Liver (tissue), 9 donors: ENCODE data around the gene ENGASE. TPM values are rescaled to one million over a fixed set of nuclear protein-coding genes. Genes with fewer than 3 reads are reported as not detected.

ENCODE experiments used
- DNase-seq: peaks from one replicate; pipeline ENCODE4 v3.0.0-alpha.2; 2017; ENCODE audit warnings: low spot score
- H3K27ac ChIP-seq, 2 donors: one replicate each; pipeline ENCODE4 v1.7.0; 2013; ENCODE audit warnings: inconsistent platforms in 2 of 2, low read length in 2 of 2, control low read depth in 1 of 2, low read depth in 1 of 2, mild to moderate bottlenecking in 1 of 2
- H3K27me3 ChIP-seq, 4 donors: one replicate each; pipeline versions ENCODE4 v1.6.1 to v1.7.0; 2013; ENCODE audit warnings: low read length in 3 of 4, inconsistent platforms in 1 of 4, mild to moderate bottlenecking in 1 of 4, moderate library complexity in 1 of 4; ENCODE audit not compliant: control insufficient read depth in 4 of 4, insufficient read depth in 4 of 4
- H3K36me3 ChIP-seq, 4 donors: one replicate each; pipeline versions ENCODE4 v1.6.1 to v1.7.0; 2013; ENCODE audit warnings: low read length in 3 of 4, mild to moderate bottlenecking in 3 of 4, low read depth in 1 of 4, moderate library complexity in 1 of 4; ENCODE audit not compliant: control insufficient read depth in 4 of 4, insufficient read depth in 3 of 4
- H3K4me1 ChIP-seq, 4 donors: one replicate each; pipeline versions ENCODE4 v1.6.1 to v1.7.0; 2013; ENCODE audit warnings: low read length in 3 of 4, mild to moderate bottlenecking in 3 of 4, moderate library complexity in 1 of 4; ENCODE audit not compliant: control insufficient read depth in 4 of 4, insufficient read depth in 4 of 4
- H3K4me3 ChIP-seq, 3 donors: one replicate each; pipeline versions ENCODE4 v1.6.1 to v1.7.0; 2013; ENCODE audit warnings: low read length in 3 of 3, control low read depth in 1 of 3, low read depth in 1 of 3, mild to moderate bottlenecking in 1 of 3
- H3K9ac ChIP-seq, 2 donors: one replicate each; pipeline ENCODE4 v1.7.0; 2013; ENCODE audit warnings: low read length in 2 of 2, mild to moderate bottlenecking in 2 of 2, moderate library complexity in 2 of 2, control low read depth in 1 of 2, low read depth in 1 of 2
- H3K9me3 ChIP-seq, 4 donors: one replicate each; pipeline versions ENCODE4 v1.6.1 to v1.7.0; 2013; ENCODE audit warnings: low read length in 3 of 4; ENCODE audit not compliant: control insufficient read depth in 4 of 4
- EGR1 ChIP-seq, 2 donors: IDR thresholded peaks; 2 replicates each; pipeline ENCODE4 v1.6.1; 2016 to 2018; ENCODE audit warnings: antibody characterized with exemption in 2 of 2, low read depth in 2 of 2
- FOXA1 ChIP-seq: IDR thresholded peaks from 2 replicates; pipeline ENCODE4 v1.6.1; 2016; ENCODE audit warnings: antibody characterized with exemption
- FOXA2 ChIP-seq: IDR thresholded peaks from 2 replicates; pipeline ENCODE4 v1.6.1; 2016; ENCODE audit warnings: antibody characterized with exemption
- GABPA ChIP-seq, 2 donors: IDR thresholded peaks in 1 of 2; conservative IDR thresholded peaks in 1 of 2; 2 replicates each; pipeline ENCODE4 v1.6.1; 2016; ENCODE audit warnings: antibody characterized with exemption in 2 of 2, mild to moderate bottlenecking in 1 of 2, moderate library complexity in 1 of 2
- HNF4A ChIP-seq, 2 donors: conservative IDR thresholded peaks; 2 replicates each; pipeline ENCODE4 v1.6.1; 2016; ENCODE audit warnings: antibody characterized with exemption in 2 of 2, mild to moderate bottlenecking in 2 of 2
- HNF4G ChIP-seq: IDR thresholded peaks from 2 replicates; pipeline ENCODE4 v1.6.1; 2016; ENCODE audit warnings: antibody characterized with exemption
- JUND ChIP-seq, 2 donors: IDR thresholded peaks; 2 replicates each; pipeline ENCODE4 v1.6.1; 2016; ENCODE audit warnings: antibody characterized with exemption in 2 of 2
- MAX ChIP-seq: IDR thresholded peaks from 2 replicates; pipeline ENCODE4 v1.6.1; 2016; ENCODE audit warnings: antibody characterized with exemption
- NR2F2 ChIP-seq: IDR thresholded peaks from 2 replicates; pipeline ENCODE4 v1.6.1; 2016; ENCODE audit warnings: antibody characterized with exemption
- RAD21 ChIP-seq, 2 donors: IDR thresholded peaks; 2 replicates each; pipeline ENCODE4 v1.6.1; 2016; ENCODE audit warnings: antibody characterized with exemption in 2 of 2, mild to moderate bottlenecking in 2 of 2
- RXRA ChIP-seq, 2 donors: IDR thresholded peaks; 2 replicates each; pipeline ENCODE4 v1.6.1; 2017 to 2018; ENCODE audit warnings: antibody characterized with exemption in 2 of 2, mild to moderate bottlenecking in 1 of 2
- SP1 ChIP-seq: IDR thresholded peaks from 2 replicates; pipeline ENCODE4 v1.6.1; 2018; ENCODE audit warnings: antibody characterized with exemption, mild to moderate bottlenecking
- TAF1 ChIP-seq: conservative IDR thresholded peaks from 2 replicates; pipeline ENCODE4 v1.6.1; 2016; ENCODE audit warnings: antibody characterized with exemption, mild to moderate bottlenecking
- YY1 ChIP-seq: IDR thresholded peaks from 2 replicates; pipeline ENCODE4 v1.6.1; 2016; ENCODE audit warnings: antibody characterized with exemption, mild to moderate bottlenecking
- WGBS: extraction: QIAGEN DNeasy Blood & Tissue Kit; methylation state at CpG from one replicate; pipeline ENCODE4 v1.1.7; 2013; 5-methylcytosine and 5-hydroxymethylcytosine counted together
- polyA plus RNA-seq, 2 donors: library from polyadenylated mRNA; stranded (reverse) in 1 of 2; unstranded in 1 of 2; fragments of 200-250 nt in 1 of 2; fragments of >200 nt in 1 of 2; fragmentation: Nextera tagmentation in 1 of 2; extraction: Ambion mirVana in 1 of 2; gene quantifications; one replicate each; pipeline versions ENCODE4 v1.2.1 to v1.2.3, GENCODE V29; 2013 to 2015
- total RNA-seq, 2 donors: library from RNA; depleted of rRNA; stranded (reverse); fragments of >200 nt; gene quantifications; one replicate each; pipeline ENCODE4 v1.2.3, GENCODE V29; 2014
- TF ChIP-seq, protein P1 (sequence below): fragments of 150-350 bp; IDR thresholded peaks from 2 replicates; pipeline ENCODE4 v1.5.1; 2017; ENCODE audit warnings: improper control_type of control experiment, low read depth, low read length; ENCODE audit not compliant: missing input control
- TF ChIP-seq, protein P2 (sequence below): IDR thresholded peaks from 2 replicates; pipeline ENCODE4 v1.6.1; 2016; ENCODE audit warnings: antibody characterized with exemption
- TF ChIP-seq, protein P3 (sequence below): IDR thresholded peaks from 2 replicates; pipeline ENCODE4 v1.6.1; 2016; ENCODE audit warnings: antibody characterized with exemption
- TF ChIP-seq, protein P4 (sequence below): IDR thresholded peaks from 2 replicates; pipeline ENCODE4 v1.6.1; 2016; ENCODE audit warnings: antibody characterized with exemption, mild to moderate bottlenecking
- donor health status: healthy.
- donor health status: healthy.
- donor health status: healthy.
- donor health status: healthy.
- donor health status: healthy.

ENGASE gene
- total and polyA plus RNA-seq, 4 donors, result 5.2 to 33.6 (median 7.8) TPM

DNA sequence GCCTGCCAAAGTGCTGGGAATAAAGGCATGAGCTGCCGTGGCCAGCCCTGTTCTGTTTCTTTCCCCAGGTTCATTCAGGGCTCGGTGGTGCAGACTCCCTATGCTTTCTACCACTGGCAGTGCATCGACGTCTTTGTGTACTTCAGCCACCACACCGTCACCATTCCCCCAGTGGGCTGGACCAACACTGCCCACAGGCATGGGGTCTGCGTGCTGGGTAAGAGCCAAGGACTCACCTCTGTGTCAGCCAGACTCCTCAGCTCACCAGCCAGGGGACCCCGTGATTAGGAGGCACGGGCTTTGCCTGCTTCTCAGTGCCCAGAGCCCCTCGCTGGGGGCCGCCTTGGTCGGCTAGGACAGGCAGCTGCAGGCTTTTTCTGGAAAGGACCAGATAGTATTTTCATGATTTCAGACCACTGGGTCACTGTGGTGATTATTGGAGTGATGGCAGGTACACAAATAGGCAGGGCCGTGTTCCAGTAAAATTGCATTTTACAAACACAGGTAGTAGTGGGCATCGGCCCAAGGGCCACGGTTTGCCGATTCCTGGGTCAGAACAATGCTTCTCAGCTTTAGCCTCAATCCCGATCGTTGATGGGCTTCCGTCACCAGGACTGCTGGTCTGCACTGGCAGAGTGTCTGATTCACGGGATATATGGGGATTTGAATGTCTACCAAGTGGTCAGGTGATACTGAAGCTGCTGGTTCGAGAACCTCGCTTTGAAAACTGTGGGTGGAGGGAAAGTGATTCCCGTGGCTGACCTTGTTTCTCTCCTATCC lies 5.0 kb downstream of the ENGASE start (continued):
- TF ChIP-seq, protein P1, sequence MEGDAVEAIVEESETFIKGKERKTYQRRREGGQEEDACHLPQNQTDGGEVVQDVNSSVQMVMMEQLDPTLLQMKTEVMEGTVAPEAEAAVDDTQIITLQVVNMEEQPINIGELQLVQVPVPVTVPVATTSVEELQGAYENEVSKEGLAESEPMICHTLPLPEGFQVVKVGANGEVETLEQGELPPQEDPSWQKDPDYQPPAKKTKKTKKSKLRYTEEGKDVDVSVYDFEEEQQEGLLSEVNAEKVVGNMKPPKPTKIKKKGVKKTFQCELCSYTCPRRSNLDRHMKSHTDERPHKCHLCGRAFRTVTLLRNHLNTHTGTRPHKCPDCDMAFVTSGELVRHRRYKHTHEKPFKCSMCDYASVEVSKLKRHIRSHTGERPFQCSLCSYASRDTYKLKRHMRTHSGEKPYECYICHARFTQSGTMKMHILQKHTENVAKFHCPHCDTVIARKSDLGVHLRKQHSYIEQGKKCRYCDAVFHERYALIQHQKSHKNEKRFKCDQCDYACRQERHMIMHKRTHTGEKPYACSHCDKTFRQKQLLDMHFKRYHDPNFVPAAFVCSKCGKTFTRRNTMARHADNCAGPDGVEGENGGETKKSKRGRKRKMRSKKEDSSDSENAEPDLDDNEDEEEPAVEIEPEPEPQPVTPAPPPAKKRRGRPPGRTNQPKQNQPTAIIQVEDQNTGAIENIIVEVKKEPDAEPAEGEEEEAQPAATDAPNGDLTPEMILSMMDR, result no peak

- H3K27ac ChIP-seq, result no peak overlapping the region
- no peak overlapping the region for H3K9ac ChIP-seq
- WGBS, result 93% methylated on average over 18 of the region's 18 CpGs
- H3K4me1 ChIP-seq, result peaks cover 5 to 8% (median 6%) of the 10 kb centered on the region in 4 donors
- no peak for TF ChIP-seq EGR1 (IDR thresholded peaks at IDR 0.05; ENCODE audit: low read depth in 2 of 2)
- TF ChIP-seq, protein P2, sequence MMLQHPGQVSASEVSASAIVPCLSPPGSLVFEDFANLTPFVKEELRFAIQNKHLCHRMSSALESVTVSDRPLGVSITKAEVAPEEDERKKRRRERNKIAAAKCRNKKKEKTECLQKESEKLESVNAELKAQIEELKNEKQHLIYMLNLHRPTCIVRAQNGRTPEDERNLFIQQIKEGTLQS, result no peak
- TF ChIP-seq JUND (IDR thresholded peaks at IDR 0.05), result no peak
- no peak for TF ChIP-seq GABPA (IDR thresholded peaks at IDR 0.05 in 1 of 2, conservative IDR thresholded peaks at IDR 0.05 in 1 of 2)
- TF ChIP-seq TAF1, result no peak
- no peak for TF ChIP-seq RAD21 (IDR thresholded peaks at IDR 0.05)
- TF ChIP-seq HNF4G, result no peak
- no peak for TF ChIP-seq HNF4A (conservative IDR thresholded peaks at IDR 0.05)
- TF ChIP-seq RXRA (IDR thresholded peaks at IDR 0.05), result no peak
- TF ChIP-seq, protein P3, sequence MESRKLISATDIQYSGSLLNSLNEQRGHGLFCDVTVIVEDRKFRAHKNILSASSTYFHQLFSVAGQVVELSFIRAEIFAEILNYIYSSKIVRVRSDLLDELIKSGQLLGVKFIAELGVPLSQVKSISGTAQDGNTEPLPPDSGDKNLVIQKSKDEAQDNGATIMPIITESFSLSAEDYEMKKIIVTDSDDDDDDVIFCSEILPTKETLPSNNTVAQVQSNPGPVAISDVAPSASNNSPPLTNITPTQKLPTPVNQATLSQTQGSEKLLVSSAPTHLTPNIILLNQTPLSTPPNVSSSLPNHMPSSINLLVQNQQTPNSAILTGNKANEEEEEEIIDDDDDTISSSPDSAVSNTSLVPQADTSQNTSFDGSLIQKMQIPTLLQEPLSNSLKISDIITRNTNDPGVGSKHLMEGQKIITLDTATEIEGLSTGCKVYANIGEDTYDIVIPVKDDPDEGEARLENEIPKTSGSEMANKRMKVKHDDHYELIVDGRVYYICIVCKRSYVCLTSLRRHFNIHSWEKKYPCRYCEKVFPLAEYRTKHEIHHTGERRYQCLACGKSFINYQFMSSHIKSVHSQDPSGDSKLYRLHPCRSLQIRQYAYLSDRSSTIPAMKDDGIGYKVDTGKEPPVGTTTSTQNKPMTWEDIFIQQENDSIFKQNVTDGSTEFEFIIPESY, result no peak
- no peak for TF ChIP-seq MAX
- TF ChIP-seq NR2F2, result no peak
- TF ChIP-seq FOXA1, result no peak
- no peak for TF ChIP-seq FOXA2
- TF ChIP-seq, protein P1, result no peak
- TF ChIP-seq YY1, result no peak
- TF ChIP-seq SP1, result no peak
- TF ChIP-seq, protein P4, sequence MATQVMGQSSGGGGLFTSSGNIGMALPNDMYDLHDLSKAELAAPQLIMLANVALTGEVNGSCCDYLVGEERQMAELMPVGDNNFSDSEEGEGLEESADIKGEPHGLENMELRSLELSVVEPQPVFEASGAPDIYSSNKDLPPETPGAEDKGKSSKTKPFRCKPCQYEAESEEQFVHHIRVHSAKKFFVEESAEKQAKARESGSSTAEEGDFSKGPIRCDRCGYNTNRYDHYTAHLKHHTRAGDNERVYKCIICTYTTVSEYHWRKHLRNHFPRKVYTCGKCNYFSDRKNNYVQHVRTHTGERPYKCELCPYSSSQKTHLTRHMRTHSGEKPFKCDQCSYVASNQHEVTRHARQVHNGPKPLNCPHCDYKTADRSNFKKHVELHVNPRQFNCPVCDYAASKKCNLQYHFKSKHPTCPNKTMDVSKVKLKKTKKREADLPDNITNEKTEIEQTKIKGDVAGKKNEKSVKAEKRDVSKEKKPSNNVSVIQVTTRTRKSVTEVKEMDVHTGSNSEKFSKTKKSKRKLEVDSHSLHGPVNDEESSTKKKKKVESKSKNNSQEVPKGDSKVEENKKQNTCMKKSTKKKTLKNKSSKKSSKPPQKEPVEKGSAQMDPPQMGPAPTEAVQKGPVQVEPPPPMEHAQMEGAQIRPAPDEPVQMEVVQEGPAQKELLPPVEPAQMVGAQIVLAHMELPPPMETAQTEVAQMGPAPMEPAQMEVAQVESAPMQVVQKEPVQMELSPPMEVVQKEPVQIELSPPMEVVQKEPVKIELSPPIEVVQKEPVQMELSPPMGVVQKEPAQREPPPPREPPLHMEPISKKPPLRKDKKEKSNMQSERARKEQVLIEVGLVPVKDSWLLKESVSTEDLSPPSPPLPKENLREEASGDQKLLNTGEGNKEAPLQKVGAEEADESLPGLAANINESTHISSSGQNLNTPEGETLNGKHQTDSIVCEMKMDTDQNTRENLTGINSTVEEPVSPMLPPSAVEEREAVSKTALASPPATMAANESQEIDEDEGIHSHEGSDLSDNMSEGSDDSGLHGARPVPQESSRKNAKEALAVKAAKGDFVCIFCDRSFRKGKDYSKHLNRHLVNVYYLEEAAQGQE, result no peak
- no peak for DNase-seq
- no peak overlapping the region for H3K4me3 ChIP-seq
- no peaks in the 10 kb centered on the region for H3K9me3 ChIP-seq
- H3K27me3 ChIP-seq, result no peaks in the 10 kb centered on the region
- H3K36me3 ChIP-seq, result peaks cover 3 to 49% (median 20%) of the 10 kb centered on the region in 4 donors
Measured at GRCh38 chr17:79080349-79080748, 5.7 kb downstream of the ENGASE start.
